Fibroblast of skin of right quadriceps (primary cell): Measurements from ENCODE around the gene TPSG1.
"Not testable (repeated sequence)": the region's sequence is repeated elsewhere in the genome, so short reads cannot be mapped to it uniquely, and the experiment has no call there.

Experiments used
- DNase-seq: peaks from one replicate; pipeline ENCODE4 v3.0.0-alpha.2; 2013

The TPSG1 gene

GRCh38 chr16:1225051-1225451 is at the start of gene TPSG1:
TSS of gene TPSG1 (minus strand) at chr16:1225268. CDS start at chr16:1225252, 16 bp downstream.
- DNase-seq, result no peak

- no peak for DNase-seq
Observed at GRCh38 chr16:1274767-1275166, 49.7 kb upstream of the TPSG1 start.

DNA sequence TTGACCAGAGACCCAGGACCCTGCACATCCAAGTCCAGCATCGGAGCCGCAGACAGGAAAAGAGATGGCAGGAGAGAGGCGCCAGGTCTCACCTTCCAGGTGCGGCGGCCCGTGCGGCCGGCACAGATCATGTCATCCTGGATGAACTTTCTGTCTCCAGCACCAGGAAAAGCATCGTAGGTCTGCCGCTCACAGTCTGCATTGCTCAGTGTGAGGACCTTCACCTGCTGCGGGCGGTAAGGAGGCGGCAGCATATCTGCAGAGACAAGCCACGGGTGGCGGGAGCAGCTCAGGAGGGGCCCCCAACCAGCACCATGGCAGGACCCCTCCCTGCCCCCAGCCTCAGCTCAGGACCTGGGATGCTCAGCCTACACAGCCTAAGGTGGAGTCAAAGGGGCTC is 48.7 kb upstream of the TPSG1 start:
- no peak for DNase-seq

- DNase-seq, result no peak
Observed at GRCh38 chr16:1272453-1273198, 47.6 kb upstream of the TPSG1 start.

GRCh38 chr16:1271724-1272413 is 46.8 kb upstream of the TPSG1 start:
- not testable (repeated sequence) for DNase-seq

DNA sequence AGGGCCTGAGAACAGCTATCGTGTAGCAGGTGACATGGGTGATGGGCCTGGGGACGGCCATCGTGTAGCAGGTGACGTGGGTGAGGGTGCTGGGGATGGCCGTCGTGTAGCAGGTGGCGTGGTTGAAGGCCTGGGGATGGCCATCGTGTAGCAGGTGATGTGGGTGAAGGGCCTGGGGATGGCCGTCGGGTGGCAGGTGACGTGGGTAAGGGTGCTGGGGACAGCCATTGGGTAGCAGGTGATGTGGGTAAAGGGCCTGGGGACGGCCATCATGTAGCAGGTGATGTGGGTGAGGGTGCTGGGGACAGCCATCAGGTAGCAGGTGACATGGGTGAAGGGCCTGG is 46.3 kb upstream of the TPSG1 start:
- DNase-seq, result no peak

DNA sequence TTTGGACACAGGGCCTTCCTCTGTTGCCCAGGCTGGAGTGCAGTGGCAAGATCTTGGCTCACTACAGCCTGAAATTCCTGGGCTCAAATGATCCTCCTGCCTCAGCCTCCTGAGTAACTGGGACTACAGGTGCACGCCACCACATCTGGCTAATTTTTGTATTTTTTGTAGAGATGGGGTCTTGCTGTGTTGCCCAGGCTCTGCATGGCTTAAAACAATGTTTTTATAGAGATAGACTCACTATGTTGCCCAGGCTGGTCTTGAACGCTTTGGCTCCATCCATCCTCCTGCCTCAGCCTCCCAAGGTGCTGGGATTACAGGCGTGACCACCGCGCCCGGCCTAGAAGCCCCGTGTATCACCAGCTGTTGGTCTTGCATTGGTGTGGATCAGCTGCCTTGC is 44.4 kb upstream of the TPSG1 start:
- not testable (repeated sequence) for DNase-seq

DNA sequence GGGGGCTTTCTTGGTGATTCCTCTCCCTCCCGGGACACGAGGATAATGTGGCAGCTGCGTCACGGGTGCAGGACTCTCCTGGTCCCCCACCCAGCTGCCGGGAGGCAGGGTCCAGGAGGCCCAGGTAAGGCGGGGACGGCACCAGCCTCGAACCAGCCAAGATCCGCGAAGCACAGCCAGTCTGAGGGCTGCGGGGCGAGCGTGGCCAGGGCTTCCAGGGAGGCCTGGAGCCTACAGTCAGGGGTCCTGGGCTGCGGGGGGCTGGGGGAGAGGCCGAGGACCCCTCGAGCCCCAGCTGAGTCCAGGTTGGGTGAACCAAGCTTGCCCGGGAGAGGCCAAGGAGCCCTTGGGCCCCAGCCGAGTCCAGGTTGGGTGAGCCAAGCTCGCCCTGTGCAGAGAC is 40.8 kb upstream of the TPSG1 start:
- DNase-seq, result no peak

DNA sequence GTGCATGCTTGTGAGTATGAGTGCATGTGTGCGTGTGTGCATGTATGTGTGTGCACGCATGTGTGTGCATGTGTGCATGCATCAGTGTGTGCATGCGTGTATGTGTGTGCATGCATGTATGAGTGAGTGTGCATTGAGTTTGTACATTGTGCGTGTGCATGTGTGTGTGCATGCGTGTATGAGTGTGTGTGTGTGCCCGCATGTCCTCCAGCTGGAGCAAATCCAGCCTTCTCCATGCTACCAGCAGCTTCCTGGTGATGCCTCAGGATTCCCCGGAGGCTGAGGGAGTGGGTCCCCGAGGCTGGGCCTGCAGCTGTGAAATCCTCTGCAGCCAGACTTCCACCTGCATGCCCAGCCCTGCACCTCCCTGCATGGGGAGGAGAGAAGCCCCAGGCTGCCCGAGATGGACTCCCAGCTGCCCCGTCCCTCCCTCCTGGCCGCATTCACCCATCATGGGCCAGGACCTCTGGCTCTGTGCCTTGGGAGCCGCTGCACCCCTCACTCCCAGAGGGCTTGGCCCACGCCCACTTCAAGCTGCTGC is 40.1 kb upstream of the TPSG1 start:
- no peak for DNase-seq

DNA sequence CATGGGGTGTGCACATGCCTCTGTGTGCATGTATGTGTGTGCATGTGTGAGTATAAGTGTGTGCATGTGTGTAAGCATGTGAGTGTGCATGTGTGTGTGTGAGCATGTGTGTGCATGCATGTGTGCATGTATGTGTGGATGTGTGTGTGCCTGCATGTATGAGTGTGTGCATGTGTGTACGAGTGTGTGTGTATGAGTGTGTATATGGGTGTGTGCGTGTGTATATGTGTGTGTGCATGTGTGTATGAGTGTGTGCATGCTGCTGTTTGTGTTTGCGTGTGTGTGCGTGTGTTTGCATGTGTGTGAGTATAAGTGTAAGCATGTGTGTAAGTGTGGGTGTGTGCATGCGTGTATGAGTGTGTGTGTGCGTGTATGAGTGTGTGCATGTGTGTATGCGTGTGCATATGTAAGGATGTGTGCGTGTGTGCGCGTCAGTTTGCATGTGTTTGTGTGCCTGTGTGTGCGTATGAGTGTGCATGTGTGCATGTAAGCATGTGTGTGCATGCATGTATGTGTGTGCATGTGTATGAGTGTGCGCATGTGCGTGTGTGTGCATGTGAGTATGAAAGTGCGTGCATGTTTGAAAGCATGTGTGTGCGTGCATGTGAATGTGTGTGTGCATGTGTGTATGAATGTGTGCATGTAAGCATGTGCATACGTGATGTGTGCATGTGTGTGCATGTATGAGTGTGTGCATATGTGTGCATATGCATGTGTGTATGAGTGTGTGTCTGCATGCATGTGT is 39.4 kb upstream of the TPSG1 start:
- DNase-seq, result no peak

DNA sequence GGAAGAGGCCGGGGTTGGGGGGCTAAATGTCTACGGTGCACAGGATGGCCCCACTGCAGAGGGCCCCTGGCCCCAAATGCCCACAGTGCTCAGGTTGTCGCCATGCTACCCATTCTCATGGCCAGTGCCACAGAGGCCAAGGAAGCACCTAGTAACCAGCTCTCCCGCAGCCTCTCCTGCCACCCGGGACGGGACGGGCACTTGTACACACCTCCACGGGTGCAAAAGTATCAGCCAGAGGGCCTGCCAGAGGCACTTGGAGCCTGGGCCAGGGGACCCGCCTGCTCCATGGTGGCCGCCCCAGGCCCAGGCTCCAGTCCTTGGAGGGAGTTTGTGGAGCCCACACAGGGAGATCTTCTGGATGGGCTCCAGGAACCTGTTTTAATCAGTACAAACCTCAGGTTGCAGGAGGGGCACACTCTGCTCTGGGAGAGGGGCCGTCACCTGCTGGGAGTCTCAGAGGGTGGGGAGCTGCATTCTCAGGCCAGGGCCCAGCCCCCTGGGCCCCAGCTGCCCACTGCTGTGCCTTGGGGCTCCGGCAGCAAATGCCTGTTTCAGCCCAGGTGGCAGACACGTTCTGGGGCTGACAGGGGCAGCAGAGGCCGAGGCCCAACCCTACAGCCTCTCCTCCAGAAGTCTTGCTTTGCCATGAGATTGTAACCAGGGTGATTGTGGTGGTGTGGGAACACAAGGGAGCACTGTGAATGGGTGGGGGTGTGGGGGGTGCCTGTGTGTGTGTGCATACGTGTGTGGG is 38.7 kb upstream of the TPSG1 start:
- DNase-seq, result no peak

- no peak for DNase-seq
Observed at GRCh38 chr16:1262846-1263221, 37.8 kb upstream of the TPSG1 start.

GRCh38 chr16:1262210-1262845 is 37.3 kb upstream of the TPSG1 start:
- DNase-seq, result no peak

DNA sequence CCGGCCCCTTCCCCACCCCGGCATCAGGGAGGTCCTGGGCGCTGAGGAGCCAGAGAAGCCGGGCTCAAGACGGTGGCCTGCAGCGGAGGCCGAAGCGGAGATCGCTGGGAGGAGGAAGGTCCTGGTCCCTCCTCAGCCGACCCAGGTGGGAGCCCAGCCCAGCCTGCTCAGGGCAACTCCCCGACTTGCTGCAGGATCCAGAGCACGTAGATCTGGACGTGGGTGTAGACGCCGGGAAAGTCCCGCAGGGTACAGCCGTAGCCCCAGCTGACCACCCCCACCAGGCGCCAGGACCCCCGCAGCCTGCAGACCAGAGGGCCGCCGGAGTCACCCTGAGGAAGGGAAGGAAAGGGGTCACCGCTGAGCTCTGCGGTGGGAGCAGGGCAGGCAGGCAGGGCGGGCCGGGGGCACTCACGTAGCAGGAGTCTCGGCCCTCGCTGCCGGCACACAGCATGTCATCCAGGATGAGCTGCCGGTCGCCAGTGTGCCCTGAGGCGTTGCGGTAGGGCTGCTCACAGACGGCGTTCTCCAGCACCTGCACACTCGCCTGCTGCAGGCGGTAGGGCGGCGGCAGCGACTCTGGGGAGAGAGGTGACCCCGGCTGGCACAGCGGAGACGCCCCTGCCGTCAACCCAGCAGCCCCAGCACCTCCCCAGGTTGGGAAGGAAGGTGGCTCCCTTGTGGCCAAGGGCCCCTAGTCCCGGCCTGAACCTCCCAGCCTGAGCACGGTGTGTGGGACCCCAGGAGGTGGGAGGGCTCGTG is 36.2 kb upstream of the TPSG1 start:
- DNase-seq, result no peak

- no peak for DNase-seq
Observed at GRCh38 chr16:1260101-1260680, 35.1 kb upstream of the TPSG1 start.

DNA sequence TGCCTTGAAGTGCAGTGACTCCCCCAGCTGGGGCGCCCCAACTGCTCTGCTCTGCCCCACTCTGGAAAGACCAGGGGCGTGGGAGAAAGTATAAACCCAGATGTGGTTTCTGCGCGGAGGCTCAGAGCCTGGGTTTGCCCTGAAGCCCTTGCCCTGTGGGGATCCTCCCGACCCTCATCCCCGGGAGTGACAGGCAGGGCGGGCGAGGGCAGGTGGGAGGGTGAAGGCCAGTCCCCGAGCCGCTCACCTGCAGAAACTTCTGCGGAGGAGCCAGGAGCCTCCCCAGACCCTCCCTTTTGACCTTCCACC is 34.6 kb upstream of the TPSG1 start:
- no peak for DNase-seq

GRCh38 chr16:1258906-1259759 is 34.1 kb upstream of the TPSG1 start:
- DNase-seq, result no peak

- DNase-seq, result no peak
Observed at GRCh38 chr16:1258225-1258600, 33.1 kb upstream of the TPSG1 start.

GRCh38 chr16:1257561-1258224 is 32.6 kb upstream of the TPSG1 start:
- no peak for DNase-seq

DNA sequence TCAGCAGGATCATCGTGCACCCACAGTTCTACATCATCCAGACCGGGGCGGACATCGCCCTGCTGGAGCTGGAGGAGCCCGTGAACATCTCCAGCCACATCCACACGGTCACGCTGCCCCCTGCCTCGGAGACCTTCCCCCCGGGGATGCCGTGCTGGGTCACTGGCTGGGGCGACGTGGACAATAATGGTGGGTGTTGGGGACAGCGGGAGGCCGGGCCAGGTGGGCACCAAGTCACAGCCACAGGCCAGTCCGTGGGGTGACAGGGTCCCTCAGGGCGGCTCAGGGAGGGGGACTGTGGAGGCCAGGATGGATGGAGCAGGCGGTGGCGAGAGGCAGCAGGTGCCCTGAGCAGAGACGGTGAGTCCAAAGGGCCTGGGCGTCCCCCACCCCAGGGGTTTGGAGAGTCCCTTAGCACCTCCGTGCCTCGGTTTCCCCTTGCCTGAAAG is 31.8 kb upstream of the TPSG1 start:
- no peak for DNase-seq
